CD14-positive monocyte (primary cell): ENCODE results near the gene FLCN. TPM values are rescaled to one million over a fixed set of nuclear protein-coding genes. Genes with fewer than 3 reads are reported as not detected.
A peak's percentile ranks its signal among the peaks of the same experiment; 100 is the strongest.

Experiments used
- DNase-seq, 3 donors: peaks; one replicate each; pipeline ENCODE4 v3.0.0-alpha.2; 2011 to 2022
- H2AFZ ChIP-seq: 2 replicates; pipeline ENCODE4 v1.6.0; 2012; ENCODE audit warnings: mild to moderate bottlenecking, low read depth, low read length, inconsistent platforms; ENCODE audit not compliant: insufficient read depth, poor library complexity, severe bottlenecking
- H3K27ac ChIP-seq, 2 donors: 1 replicate in 1 of 2; 2 replicates in 1 of 2; pipeline ENCODE4 v1.5.1; 2012 to 2013; ENCODE audit warnings: low read length in 2 of 2, control low read depth in 1 of 2, inconsistent platforms in 1 of 2, low read depth in 1 of 2, mild to moderate bottlenecking in 1 of 2
- H3K27me3 ChIP-seq, 2 donors: one replicate each; pipeline versions ENCODE4 v1.6.0 to v1.6.1; 2011 to 2013; ENCODE audit warnings: low read length in 2 of 2; ENCODE audit not compliant: control insufficient read depth in 2 of 2, insufficient read depth in 2 of 2
- H3K36me3 ChIP-seq, 2 donors: replicated peaks in 1 of 2; 1 replicate in 1 of 2; 2 replicates in 1 of 2; pipeline versions ENCODE4 v1.5.1 to v1.6.1; 2012 to 2013; ENCODE audit warnings: low read length in 2 of 2, control low read depth in 1 of 2, inconsistent platforms in 1 of 2, mild to moderate bottlenecking in 1 of 2; ENCODE audit not compliant: insufficient read depth in 2 of 2, control insufficient read depth in 1 of 2
- H3K4me1 ChIP-seq, 2 donors: 1 replicate in 1 of 2; 2 replicates in 1 of 2; pipeline versions ENCODE4 v1.5.1 to v1.6.1; 2012 to 2013; ENCODE audit warnings: low read length in 2 of 2, control low read depth in 1 of 2, inconsistent platforms in 1 of 2, mild to moderate bottlenecking in 1 of 2, moderate library complexity in 1 of 2; ENCODE audit not compliant: insufficient read depth in 2 of 2, control insufficient read depth in 1 of 2
- H3K4me2 ChIP-seq: replicated peaks from 2 replicates; pipeline ENCODE3; 2012; ENCODE audit warnings: low read length, moderate library complexity, mild to moderate bottlenecking; ENCODE audit not compliant: poor library complexity, severe bottlenecking; ENCODE audit errors: extremely low read depth
- H3K4me3 ChIP-seq, 3 experiments: fragments of 200-600 bp in 1 of 3; sonication (generic) in 1 of 3; replicated peaks in 1 of 3; 1 replicate in 2 of 3; 2 replicates in 1 of 3; pipeline ENCODE4 v1.5.1; 2011 to 2013; ENCODE audit warnings: low read length in 3 of 3, mild to moderate bottlenecking in 3 of 3, control low read depth in 2 of 3, low read depth in 2 of 3, inconsistent platforms in 1 of 3, moderate library complexity in 1 of 3
- H3K79me2 ChIP-seq: 2 replicates; pipeline ENCODE4 v1.6.0; 2012; ENCODE audit warnings: mild to moderate bottlenecking, control low read depth, inconsistent platforms, low read length, moderate library complexity; ENCODE audit not compliant: insufficient read depth
- H3K9ac ChIP-seq: 2 replicates; pipeline ENCODE4 v1.6.0; 2017; ENCODE audit warnings: low read length, mild to moderate bottlenecking; ENCODE audit not compliant: insufficient read depth, poor library complexity, severe bottlenecking
- H3K9me3 ChIP-seq, 2 donors: replicated peaks in 1 of 2; 1 replicate in 1 of 2; 2 replicates in 1 of 2; pipeline versions ENCODE4 v1.5.1 to v1.6.1; 2012 to 2013; ENCODE audit warnings: low read length in 2 of 2, control low read depth in 1 of 2; ENCODE audit not compliant: control insufficient read depth in 1 of 2, insufficient read depth in 1 of 2
- H4K20me1 ChIP-seq: 2 replicates; pipeline ENCODE4 v1.6.0; 2012; ENCODE audit warnings: mild to moderate bottlenecking, low read length, control low read depth, moderate library complexity; ENCODE audit not compliant: insufficient read depth
- H3K27ac Mint-ChIP-seq, 7 donors: one replicate each; pipeline ENCODE4 v1.8.0; 2020; ENCODE audit warnings: mild to moderate bottlenecking in 7 of 7, mixed read lengths in 7 of 7, moderate library complexity in 6 of 7, inconsistent platforms in 2 of 7
- H3K27me3 Mint-ChIP-seq, 3 donors: one replicate each; pipeline ENCODE4 v1.8.0; 2021 to 2022; ENCODE audit warnings: low read depth in 3 of 3, mild to moderate bottlenecking in 3 of 3, mixed read lengths in 3 of 3, moderate library complexity in 3 of 3, inconsistent platforms in 1 of 3
- H3K36me3 Mint-ChIP-seq, 2 donors: one replicate each; pipeline ENCODE4 v1.8.0; 2020; ENCODE audit warnings: mixed read lengths in 2 of 2, inconsistent platforms in 1 of 2, mild to moderate bottlenecking in 1 of 2
- H3K4me1 Mint-ChIP-seq: one replicate; pipeline ENCODE4 v1.8.0; 2020; ENCODE audit warnings: mild to moderate bottlenecking, mixed read lengths
- H3K4me3 Mint-ChIP-seq, 2 donors: one replicate each; pipeline ENCODE4 v1.8.0; 2020; ENCODE audit warnings: mild to moderate bottlenecking in 2 of 2, mixed read lengths in 2 of 2, moderate library complexity in 1 of 2
- H3K9me3 Mint-ChIP-seq, 7 donors: one replicate each; pipeline ENCODE4 v1.8.0; 2020 to 2022; ENCODE audit warnings: mixed read lengths in 7 of 7, mild to moderate bottlenecking in 6 of 7, moderate library complexity in 6 of 7, inconsistent platforms in 2 of 7
- CTCF ChIP-seq: fragments of 200-600 bp; IDR thresholded peaks from one replicate; pipeline ENCODE4 v1.8.0; 2022; ENCODE audit warnings: antibody characterized with exemption, mild to moderate bottlenecking
- WGBS: methylation state at CpG from one replicate; pipeline ENCODE4 v1.1.5; 2013; ENCODE audit warnings: missing lambda C conversion rate; ENCODE audit not compliant: insufficient coverage; 5-methylcytosine and 5-hydroxymethylcytosine counted together
- intact Hi-C, 2 donors: fragments of 100-400 bp; cut with micrococcal nuclease; formaldehyde crosslinking; loops; one replicate each; pipeline versions ENCODE4 v1.15.0 to v1.15.1; 2023
- polyA plus RNA-seq, 3 donors: library from polyadenylated mRNA; depleted of rRNA in 1 of 3; unstranded in 2 of 3; stranded (reverse) in 1 of 3; fragments of 300-500 nt in 2 of 3; fragments of >200 nt in 1 of 3; fragmentation: Illumina TruSeq in 2 of 3; gene quantifications; 1 replicate in 2 of 3; 2 replicates in 1 of 3; pipeline ENCODE4 v1.2.3, GENCODE V29; 2012 to 2021

Gene FLCN
- polyA plus RNA-seq, 3 donors, result 5.8 to 46.9 (median 8.0) TPM

GRCh38 chr17:17183744-17184143 is 53.2 kb downstream of the FLCN start:
- no peaks in the 10 kb centered on the region for H3K79me2 ChIP-seq
- peaks cover 56 to 70% of the 10 kb centered on the region in 2 donors for H3K36me3 Mint-ChIP-seq
- no peaks in the 10 kb centered on the region for H3K27me3 ChIP-seq
- H3K27me3 Mint-ChIP-seq, result peaks cover 0 to 3% (median 0%) of the 10 kb centered on the region in 3 donors
- H3K4me1 Mint-ChIP-seq, result peaks cover 30% of the 10 kb centered on the region
- H3K27ac Mint-ChIP-seq, result no peak overlapping the region
- H2AFZ ChIP-seq, result no peak overlapping the region
- H3K27ac ChIP-seq, result no peak overlapping the region
- H4K20me1 ChIP-seq, result no peaks in the 10 kb centered on the region
- 82% methylated on average over 2 of the region's 4 CpGs for WGBS
- H3K9ac ChIP-seq, result no peak overlapping the region
- no peaks in the 10 kb centered on the region for H3K9me3 ChIP-seq
- H3K9me3 Mint-ChIP-seq, result no peaks in the 10 kb centered on the region
- no peak overlapping the region for H3K4me3 ChIP-seq
- peaks cover 41 to 83% of the 10 kb centered on the region in 2 donors for H3K36me3 ChIP-seq
- no peak for TF ChIP-seq CTCF
- DNase-seq, result no peak
- intact Hi-C loops, result no loop called here
- no peak overlapping the region for H3K4me3 Mint-ChIP-seq
- peaks cover 22% of the 10 kb centered on the region in 2 donors for H3K4me1 ChIP-seq
- no peak overlapping the region for H3K4me2 ChIP-seq

DNA sequence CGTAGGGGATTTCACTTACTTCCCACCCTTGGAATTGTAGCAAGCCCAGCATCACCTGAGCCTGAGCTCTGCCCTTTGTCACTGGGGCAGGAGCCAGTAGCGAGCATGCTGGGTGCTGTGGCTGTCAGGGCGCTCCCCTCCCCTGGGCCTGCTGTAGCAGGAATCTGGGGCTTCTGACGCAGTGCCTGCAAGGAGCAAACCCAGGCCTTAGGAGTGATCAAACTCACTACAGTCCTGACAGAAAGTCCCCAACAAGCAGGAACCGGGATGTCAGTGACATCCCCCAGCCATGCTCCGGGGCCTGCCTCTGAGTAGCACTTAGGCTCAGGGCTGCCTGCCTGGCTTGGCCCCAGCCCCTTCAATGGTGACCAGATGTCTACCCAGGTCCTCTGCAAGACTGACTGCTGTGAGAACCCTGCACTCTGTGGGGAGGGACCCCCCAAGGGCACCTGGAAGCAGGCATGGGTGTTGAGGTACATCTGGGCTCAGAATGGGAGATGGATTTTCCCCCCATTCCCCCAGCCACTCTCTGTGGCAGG is 54.3 kb downstream of the FLCN start:
- Histone ChIP-seq H3K9ac (no peak overlapping the region), H3K27me3 (no peaks in the 10 kb centered on the region), H3K9me3 (no peaks in the 10 kb centered on the region), H3K4me1 (peaks cover 22% of the 10 kb centered on the region in 2 donors), H3K4me3 (no peak overlapping the region), H4K20me1 (no peaks in the 10 kb centered on the region), H3K4me2 (no peak overlapping the region), H3K27ac (no peak overlapping the region), H3K79me2 (no peaks in the 10 kb centered on the region), H2AFZ (no peak overlapping the region), H3K36me3 (peaks cover 51 to 83% of the 10 kb centered on the region in 2 donors)
- peaks cover 0 to 3% (median 0%) of the 10 kb centered on the region in 3 donors for H3K27me3 Mint-ChIP-seq
- intact Hi-C loops, result no loop called here
- TF ChIP-seq CTCF, result no peak
- no peak for DNase-seq
- H3K4me1 Mint-ChIP-seq, result peaks cover 30% of the 10 kb centered on the region
- 100% methylated on average over 6 of the region's 6 CpGs for WGBS
- peaks cover 54 to 77% of the 10 kb centered on the region in 2 donors for H3K36me3 Mint-ChIP-seq
- no peak overlapping the region for H3K4me3 Mint-ChIP-seq
- H3K27ac Mint-ChIP-seq, result peak overlapping the region in 1 of 7 donors; percentile 41
- H3K9me3 Mint-ChIP-seq, result no peaks in the 10 kb centered on the region
